ENCODE measurements around the gene COPS2. TPM values are rescaled to one million over a fixed set of nuclear protein-coding genes. Genes with fewer than 3 reads are reported as not detected.

COPS2 gene
- polyA plus RNA-seq, 12 donors, result 102 to 132 (median 119) TPM; not detected in 1

Other genes with a start within 250 kb of the COPS2 start
- 1 to 10 TPM in 10 of 12 donors, not detected in 2; 1.1 to 3.2 (median 2.3) TPM for gene SHC4, start 191.7 kb downstream of the COPS2 start, polyA plus RNA-seq (ENCODE audit: insufficient read length in 12 of 12)
- gene SECISBP2L, start 109.2 kb downstream of the COPS2 start, polyA plus RNA-seq (ENCODE audit: insufficient read length in 12 of 12), result 10 to 100 TPM in 11 of 12 donors, not detected in 1; 24.8 to 43.8 (median 33.7) TPM
- gene GALK2, start 14.6 kb upstream of the COPS2 start, polyA plus RNA-seq (ENCODE audit: insufficient read length in 12 of 12), result 10 to 100 TPM in 11 of 12 donors, not detected in 1; 10.6 to 19.7 (median 15.3) TPM